ENCODE results near the gene CCDC39. TPM values are rescaled to one million over a fixed set of nuclear protein-coding genes. Genes with fewer than 3 reads are reported as not detected.

Gene CCDC39
- total and polyA plus RNA-seq, 9 of the 15 experiments (the other 6 are each of a cell fraction or from before 2014, with no cell fraction given) = not detected

DNA sequence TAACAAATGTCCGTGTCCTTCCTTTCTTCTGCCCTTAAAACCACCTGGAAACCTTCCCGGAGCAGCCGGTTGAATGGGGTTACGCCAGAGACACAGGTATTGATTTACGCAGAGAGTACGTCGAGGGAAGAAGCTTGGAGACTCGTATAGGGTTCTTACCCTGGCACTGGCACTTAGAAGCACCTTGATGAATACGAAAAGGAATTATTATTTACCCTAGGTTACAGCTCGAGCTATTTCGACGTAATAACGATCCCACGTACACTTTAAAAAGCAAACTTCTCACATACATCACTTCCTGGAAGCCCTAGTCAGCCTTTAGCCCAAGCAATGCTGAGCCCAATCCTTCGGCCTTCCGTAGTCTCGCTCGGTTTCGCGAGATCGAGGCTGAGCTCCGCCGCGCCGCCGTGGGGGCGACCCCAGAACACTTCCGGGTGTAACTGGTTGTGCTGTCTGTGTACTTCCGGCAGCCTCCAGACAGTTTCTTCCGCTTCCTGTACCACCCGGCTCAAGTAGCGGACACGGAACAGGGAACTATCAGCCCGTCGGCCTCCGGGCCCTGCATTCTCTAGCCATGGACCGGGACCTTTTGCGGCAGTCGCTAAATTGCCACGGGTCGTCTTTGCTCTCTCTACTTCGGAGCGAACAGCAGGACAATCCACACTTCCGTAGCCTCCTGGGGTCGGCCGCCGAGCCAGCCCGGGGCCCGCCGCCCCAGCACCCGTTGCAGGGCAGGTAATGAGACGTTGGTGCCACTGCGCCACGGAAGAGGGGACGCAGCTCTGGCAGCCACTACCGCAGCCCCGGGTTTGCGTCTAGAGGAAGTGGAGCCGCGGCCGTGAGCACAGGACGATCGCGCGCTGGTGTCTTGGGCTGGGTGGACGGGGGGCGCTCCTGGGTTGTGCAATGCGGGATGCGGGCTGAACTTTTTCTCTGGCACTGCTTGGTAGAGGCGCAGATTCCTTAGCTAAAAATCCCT, 77.3 kb downstream of the CCDC39 start, which contains the start of gene TTC14 (continued):
- TF ChIP-seq SNAPC5 (CRISPR knock-in tag; IDR thresholded peaks at IDR 0.05) (no peak), HMG20A (CRISPR knock-in tag; conservative IDR thresholded peaks at IDR 0.05) (no peak), BRD4 (IDR thresholded peaks at IDR 0.05) (0 out of 2 replicates have a peak, but pooled peaks have one; percentile 56), PHB (CRISPR knock-in tag; IDR thresholded peaks at IDR 0.05) (no peak), CREBBP (IDR thresholded peaks at IDR 0.05; ENCODE audit: low read depth, low read length) (no peak), ZFP30 (CRISPR knock-in tag; IDR thresholded peaks at IDR 0.05; ENCODE audit: borderline replicate concordance) (no peak), TCF3 (CRISPR knock-in tag; IDR thresholded peaks at IDR 0.05) (no peak; the same call in none of the 2 replicates), MYC (IDR thresholded peaks at IDR 0.05; ENCODE audit: low read depth, low read length) (no peak), MYC (CRISPR knock-in tag; IDR thresholded peaks at IDR 0.05; ENCODE audit: borderline replicate concordance, low read depth) (no peak), CUX1 (CRISPR knock-in tag; IDR thresholded peaks at IDR 0.05) (no peak), ZMIZ1 (IDR thresholded peaks at IDR 0.05; ENCODE audit: low read depth in 2 of 2, low read length in 2 of 2) (no peak), NFYB (IDR thresholded peaks at IDR 0.05; ENCODE audit: extremely low read depth, insufficient read length) (no peak), MXI1 (IDR thresholded peaks at IDR 0.05; ENCODE audit: low read depth, low read length) (no peak), CBFA2T3 (IDR thresholded peaks at IDR 0.05) (no peak), HOXB6 (CRISPR knock-in tag; IDR thresholded peaks at IDR 0.05; ENCODE audit: borderline replicate concordance) (no peak), TAF9B (IDR thresholded peaks at IDR 0.05; ENCODE audit: partially characterized antibody) (peak; percentile 65), HES1 (IDR thresholded peaks at IDR 0.05; ENCODE audit: low read depth) (no peak)

Measured in K562 (cell line).